GM06990 (cell line): ENCODE data around the gene GFAP.

Experiments used
- DNase-seq: peaks from one replicate; pipeline ENCODE4 v3.0.0-alpha.2; 2011; ENCODE audit not compliant: insufficient read length; ENCODE audit errors: extremely low read depth
- H3K27me3 ChIP-seq: replicated peaks from 2 replicates; pipeline ENCODE4 v1.6.0; 2011; ENCODE audit warnings: low read length; ENCODE audit not compliant: control insufficient read depth, insufficient read depth
- H3K36me3 ChIP-seq: 2 replicates; pipeline ENCODE4 v1.5.1; 2011; ENCODE audit warnings: low read length; ENCODE audit not compliant: control insufficient read depth, insufficient read depth
- H3K4me3 ChIP-seq: replicated peaks from 2 replicates; pipeline ENCODE4 v1.5.1; 2011; ENCODE audit warnings: low read depth, mild to moderate bottlenecking, control low read depth, low read length
- CTCF ChIP-seq: IDR thresholded peaks from 2 replicates; pipeline ENCODE4 v1.5.1; 2011; ENCODE audit warnings: low read length, control low read depth, mild to moderate bottlenecking, inconsistent platforms; ENCODE audit not compliant: insufficient read depth, poor library complexity, severe bottlenecking

GFAP gene

GRCh38 chr17:44911133-44912001, 3.9 kb downstream of the GFAP start:
- TF ChIP-seq CTCF, result peak; percentile 55
- H3K36me3 ChIP-seq, result no peaks in the 10 kb centered on the region
- no peaks in the 10 kb centered on the region; the same call in 1 of the 2 replicates for H3K27me3 ChIP-seq
- DNase-seq, result no peak
- H3K4me3 ChIP-seq, result peak overlapping the region; percentile 4; the same call in 1 of the 2 replicates

GRCh38 chr17:44910231-44911106, 4.8 kb downstream of the GFAP start:
- no peak for DNase-seq
- Histone ChIP-seq H3K27me3 (no peaks in the 10 kb centered on the region; the same call in 1 of the 2 replicates), H3K4me3 (no peak overlapping the region), H3K36me3 (no peaks in the 10 kb centered on the region)
- no peak for TF ChIP-seq CTCF

- no peak for TF ChIP-seq CTCF
- Histone ChIP-seq H3K27me3 (no peaks in the 10 kb centered on the region; the same call in 1 of the 2 replicates), H3K36me3 (no peaks in the 10 kb centered on the region), H3K4me3 (no peak overlapping the region)
- DNase-seq, result no peak
Observed at GRCh38 chr17:44909681-44910144, 5.6 kb downstream of the GFAP start.

GRCh38 chr17:44908761-44909326, 6.5 kb downstream of the GFAP start:
- no peak for TF ChIP-seq CTCF
- no peaks in the 10 kb centered on the region; the same call in 1 of the 2 replicates for H3K27me3 ChIP-seq
- H3K36me3 ChIP-seq, result no peaks in the 10 kb centered on the region
- DNase-seq, result no peak
- H3K4me3 ChIP-seq, result no peak overlapping the region

- H3K27me3 ChIP-seq, result no peaks in the 10 kb centered on the region; the same call in 1 of the 2 replicates
- no peaks in the 10 kb centered on the region for H3K36me3 ChIP-seq
- H3K4me3 ChIP-seq, result no peak overlapping the region
- TF ChIP-seq CTCF, result no peak
- no peak for DNase-seq
Observed at GRCh38 chr17:44907729-44908470, 7.4 kb downstream of the GFAP start.
